ENCODE measurements around the gene KRT9.

DNA sequence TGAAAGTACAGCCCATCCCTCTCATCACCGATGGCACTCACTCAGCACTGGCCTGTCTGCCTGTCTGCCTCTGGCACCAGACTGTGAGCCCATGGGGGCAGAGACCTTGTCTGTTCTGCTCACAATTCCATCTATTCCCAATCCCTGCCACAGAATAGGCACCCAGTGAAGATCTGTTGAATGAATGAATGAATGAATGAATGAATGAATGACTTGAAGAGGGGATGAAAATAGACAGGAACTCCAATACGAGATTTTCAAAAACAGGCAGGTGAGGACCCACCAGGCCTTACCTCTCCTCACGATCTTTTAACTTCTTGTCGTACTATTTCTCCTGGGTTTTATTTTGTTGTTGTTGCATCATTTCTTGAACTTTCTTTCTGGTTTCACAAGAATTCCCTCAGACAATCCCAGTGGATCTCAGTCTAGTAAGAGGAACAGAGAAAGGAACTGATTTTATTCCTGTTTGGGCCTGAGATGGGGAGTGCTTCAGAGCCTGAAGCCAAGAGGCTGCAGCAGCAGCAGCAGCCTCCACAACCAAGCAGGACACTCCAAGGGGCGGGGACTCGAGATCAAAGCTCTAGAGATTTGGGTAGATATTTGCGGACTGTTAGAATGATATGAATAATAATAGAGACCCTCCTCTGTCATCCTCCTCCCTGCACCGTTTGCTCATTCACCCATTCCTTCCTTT, 17.7 kb downstream of the KRT9 start:
- TF ChIP-seq EZH2 (IDR thresholded peaks at IDR 0.05) (no peak), YY1 (IDR thresholded peaks at IDR 0.05; ENCODE audit: extremely low read depth, insufficient replicate concordance, low read depth, low read length) (no peak)
- TF ChIP-seq, protein P1, sequence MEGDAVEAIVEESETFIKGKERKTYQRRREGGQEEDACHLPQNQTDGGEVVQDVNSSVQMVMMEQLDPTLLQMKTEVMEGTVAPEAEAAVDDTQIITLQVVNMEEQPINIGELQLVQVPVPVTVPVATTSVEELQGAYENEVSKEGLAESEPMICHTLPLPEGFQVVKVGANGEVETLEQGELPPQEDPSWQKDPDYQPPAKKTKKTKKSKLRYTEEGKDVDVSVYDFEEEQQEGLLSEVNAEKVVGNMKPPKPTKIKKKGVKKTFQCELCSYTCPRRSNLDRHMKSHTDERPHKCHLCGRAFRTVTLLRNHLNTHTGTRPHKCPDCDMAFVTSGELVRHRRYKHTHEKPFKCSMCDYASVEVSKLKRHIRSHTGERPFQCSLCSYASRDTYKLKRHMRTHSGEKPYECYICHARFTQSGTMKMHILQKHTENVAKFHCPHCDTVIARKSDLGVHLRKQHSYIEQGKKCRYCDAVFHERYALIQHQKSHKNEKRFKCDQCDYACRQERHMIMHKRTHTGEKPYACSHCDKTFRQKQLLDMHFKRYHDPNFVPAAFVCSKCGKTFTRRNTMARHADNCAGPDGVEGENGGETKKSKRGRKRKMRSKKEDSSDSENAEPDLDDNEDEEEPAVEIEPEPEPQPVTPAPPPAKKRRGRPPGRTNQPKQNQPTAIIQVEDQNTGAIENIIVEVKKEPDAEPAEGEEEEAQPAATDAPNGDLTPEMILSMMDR (IDR thresholded peaks at IDR 0.05 in 2 of 3, conservative IDR thresholded peaks at IDR 0.05 in 1 of 3; ENCODE audit: borderline replicate concordance in 1 of 3, insufficient read depth in 1 of 3, low read depth in 2 of 3, low read length in 2 of 3) = no peak
- TF ChIP-seq, protein P2, sequence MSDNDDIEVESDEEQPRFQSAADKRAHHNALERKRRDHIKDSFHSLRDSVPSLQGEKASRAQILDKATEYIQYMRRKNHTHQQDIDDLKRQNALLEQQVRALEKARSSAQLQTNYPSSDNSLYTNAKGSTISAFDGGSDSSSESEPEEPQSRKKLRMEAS (IDR thresholded peaks at IDR 0.05) = no peak
